ENCODE results near the gene PRKCA.
A peak's percentile ranks its signal among the peaks of the same experiment; 100 is the strongest.

PRKCA gene

DNA sequence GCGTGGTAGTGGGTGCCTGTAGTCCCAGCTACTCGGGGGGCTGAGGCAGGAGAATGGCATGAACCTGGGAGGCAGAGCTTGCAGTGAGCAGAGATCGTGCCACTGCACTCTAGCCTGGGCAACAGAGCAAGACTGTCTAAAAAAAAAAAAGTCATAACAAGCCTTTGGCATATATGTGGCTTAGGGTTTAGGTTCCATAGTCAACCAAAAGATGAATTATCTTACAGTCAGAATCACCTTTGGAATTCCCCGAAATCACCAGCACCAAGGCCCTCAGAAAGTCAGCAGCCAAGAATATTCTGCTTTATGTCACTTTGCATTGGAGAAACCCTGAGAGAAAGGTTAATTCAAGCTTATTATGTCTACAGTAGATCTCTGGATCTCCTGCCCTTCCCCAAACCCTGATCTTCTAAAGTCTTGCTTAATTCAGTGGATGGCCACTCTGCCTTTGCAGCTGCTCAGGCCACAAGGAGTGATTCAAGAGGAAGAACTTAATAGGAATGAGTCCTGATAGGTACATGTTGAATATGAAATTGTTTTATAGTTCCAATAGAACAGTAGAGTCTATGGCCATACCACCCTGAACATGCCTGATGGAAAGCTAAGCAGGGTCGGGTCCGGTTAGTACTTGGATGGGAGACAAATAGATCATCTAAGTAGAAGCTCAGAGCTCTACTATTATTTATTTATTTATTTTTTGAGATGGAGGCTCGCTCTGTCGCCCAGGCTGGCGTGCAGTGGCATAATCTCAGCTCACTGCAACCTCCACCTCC, 336.5 kb downstream of the PRKCA start:
- DNase-seq: no peak

DNA sequence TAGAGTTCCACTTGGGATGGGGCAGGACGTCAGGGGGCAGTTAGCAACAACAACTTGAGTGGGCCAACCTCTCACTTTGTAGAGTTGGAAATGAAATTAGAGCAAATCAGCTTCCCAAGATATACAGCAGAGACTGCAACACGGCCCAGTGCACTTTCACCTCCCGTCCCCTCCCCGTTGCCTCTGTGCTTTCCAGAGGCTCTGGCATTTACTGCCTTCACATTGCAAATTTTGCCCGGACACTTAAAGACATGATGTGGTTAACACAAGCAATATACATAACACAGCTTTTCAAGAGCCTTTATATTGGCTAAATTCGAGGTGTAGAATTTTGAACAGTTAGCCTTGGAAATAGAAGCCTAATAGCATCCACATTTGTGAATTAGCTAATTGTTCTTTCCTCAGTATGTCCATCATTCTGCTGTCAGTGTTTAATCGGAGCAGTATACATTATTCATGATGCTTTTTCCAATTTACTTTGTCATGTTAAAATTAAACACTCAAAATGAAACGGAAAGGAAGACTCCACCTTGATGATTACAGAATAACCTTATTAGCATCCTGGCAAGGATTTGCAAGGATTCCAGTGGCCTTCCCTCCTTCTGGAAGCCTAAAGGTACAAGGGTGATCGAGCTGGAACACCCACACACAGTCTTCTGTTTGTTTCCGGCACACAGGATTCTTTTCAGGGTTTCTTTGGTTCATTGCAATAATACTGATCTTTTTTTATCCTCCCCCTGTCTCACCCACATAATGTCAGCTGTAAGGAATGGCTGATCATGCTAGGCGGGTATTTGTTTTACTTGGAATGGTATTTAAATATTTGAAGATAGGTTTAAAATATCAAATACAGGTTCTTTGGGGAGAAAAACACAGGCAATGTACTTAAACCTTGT, 341.6 kb downstream of the PRKCA start:
- no peak for DNase-seq

DNA sequence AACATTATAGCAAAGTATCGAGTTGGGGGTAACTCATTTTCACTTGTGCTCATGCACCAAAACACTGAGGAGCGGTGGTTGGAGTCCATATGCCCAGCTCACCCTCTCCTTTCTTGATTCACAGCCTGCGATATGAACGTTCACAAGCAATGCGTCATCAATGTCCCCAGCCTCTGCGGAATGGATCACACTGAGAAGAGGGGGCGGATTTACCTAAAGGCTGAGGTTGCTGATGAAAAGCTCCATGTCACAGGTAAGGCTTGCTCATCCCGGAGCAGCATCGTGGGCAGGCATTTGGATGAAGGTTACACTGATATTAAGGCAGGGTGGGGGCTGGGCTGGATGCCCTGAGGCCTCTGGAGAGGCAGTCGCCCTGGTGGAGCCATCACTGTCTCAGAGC, 342.8 kb downstream of the PRKCA start:
- DNase-seq: no peak

DNA sequence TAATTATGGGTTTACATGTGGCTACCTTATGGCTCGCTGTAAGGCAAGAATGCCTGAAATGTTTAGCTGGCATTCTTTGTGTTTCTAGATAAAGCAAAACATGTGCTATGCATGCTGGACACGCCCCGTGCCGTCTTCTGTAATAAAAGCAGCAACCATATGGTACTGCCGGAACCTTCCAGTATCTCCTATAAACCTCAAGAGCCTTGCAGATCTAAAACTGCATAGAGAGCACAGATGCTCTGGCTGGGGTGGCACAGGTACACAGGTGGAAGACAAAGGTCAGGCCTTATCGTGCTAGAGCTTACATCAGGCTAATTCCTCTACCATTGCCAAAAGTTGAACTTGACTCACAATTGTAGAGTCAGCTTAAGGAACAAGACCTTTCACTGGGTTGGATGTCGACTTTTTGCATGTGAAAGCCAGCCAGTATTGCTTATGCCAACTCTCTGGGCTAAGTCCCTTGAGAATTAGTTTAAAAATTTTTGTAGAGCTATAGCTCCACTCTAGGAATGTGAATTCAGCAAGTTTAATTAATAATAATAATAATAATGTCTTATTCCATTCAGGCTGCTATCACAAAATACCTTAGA, 345.1 kb downstream of the PRKCA start:
- DNase-seq: no peak

DNA sequence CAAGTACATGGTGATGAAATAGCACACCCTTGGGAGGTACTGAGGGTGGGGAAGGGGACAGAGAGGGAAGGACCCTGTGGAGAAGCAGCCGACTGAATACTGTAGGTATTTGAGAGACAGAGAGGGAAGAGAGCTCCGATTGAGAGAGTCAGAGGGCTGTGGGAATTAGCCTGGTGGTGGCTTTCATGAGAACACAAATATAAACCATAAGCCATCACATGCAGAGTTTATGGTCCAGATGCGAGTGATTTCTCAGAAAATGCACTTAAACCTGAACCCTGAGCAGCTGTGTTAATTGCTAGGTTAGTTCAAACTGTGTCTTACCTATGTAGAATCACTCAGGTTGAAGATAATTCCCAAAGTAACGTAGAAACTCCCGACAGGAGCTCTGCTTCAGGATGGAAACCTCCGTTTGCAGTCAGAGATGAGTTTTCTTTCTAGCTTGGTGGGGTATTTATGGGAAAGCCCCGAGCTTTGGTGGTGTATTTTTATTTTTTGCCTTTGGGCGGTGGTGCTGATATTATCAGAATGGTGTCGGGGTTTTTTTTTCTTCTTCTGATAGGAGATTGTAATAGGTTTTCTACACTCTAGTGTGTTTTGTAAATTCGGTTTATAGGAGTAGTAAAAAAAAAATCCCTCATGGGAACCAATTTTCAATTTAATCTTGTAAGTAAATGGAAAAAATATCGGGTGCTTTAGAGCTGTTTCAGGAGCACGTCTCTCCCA, 347.6 kb downstream of the PRKCA start:
- DNase-seq: no peak

DNA sequence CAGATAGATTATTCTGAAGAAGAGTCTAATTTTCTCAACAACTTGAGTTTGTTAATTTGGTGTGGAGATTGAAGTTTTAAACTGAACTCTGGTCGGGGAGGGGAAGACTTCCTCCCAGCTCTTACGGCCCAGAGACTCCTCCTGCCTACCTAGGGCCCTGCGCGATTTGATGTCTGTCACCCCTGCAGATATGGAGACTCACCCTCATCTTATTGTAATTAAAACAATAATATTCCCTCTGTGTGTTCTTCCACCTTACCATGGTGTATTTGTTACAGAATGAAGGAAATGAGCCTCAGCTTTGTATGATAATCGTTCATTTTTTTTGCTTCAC, 348.1 kb downstream of the PRKCA start:
- DNase-seq: no peak

DNA sequence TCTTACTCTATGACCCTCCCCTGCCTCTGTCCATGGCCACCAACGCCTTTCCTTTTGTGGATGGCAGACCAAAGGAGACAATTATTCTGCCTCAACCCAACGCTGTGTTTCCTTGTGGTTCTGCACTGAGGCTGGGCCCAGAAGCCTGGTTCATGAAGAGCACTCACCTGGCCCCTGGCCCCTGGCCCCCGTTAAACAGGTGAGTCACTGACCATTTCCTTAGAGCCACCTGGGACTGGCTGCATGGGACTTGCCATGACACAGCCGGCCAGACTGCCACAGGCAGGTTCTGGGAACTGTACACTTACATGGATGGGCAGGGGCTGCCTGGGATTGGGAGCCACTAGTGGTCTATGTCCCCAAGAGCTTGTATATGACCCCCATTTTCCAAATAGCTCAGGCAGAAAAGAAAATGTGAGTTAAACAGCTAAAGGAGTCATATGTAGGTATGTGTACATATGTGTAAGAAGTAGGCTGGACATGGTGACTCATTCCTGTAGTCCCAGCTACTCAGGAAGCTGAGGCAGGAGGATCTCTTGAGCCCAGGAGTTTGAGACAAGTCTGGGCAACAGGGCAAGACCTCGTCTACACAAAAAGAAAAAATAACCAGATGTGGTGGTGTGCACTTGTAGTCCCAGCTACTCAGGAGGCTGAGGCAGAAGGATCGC, 350.6 kb downstream of the PRKCA start:
- DNase-seq: no peak

DNA sequence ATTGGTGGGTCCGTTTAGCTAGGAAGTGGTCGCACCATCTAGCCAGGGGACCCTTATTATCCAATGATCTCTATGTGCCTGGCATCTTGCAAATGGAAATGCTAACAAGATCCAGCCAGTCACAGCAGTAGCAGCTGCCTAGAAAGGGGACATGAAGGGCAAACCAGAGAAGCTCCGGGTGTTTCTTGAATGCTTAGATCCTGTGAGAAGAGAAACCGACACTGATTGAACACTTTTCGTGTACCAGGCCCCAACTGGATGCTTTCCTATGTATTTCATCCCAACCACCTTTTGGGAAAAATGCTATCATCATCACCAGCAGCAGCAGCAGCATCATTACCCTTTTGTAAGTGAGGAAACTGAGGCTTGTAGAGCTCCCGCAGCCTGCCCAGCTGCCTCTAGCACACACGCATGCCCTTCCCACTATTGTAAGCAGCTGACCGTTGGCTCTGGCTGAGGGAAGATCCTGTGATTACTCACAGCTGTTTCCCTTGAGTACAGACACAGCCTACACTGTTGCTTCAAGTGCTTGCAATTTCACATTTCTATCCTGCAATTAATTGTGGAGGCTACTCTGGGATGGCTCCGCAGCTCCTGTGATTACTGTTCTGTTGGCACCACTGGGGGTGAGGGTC, 351.8 kb downstream of the PRKCA start:
- no peak for DNase-seq

DNA sequence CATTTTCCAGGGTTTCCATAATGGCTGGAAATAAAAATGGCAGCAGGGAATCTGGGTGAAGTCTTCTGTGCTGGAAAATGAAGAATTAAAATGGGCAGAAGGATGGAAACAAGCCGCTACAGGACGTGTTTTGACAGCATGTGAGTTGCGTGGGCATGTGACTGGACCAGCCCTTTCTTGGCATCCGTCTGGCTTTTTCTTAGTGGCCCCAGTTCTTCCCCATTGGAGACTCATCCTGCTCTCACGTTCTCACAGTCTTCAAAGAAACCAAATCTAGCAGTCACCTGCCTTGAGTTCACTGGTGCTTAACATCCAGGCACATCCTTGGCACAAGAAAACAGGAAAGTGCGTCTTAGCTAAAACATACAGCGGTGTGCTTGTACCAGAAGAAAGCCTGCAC, 352.4 kb downstream of the PRKCA start:
- no peak for DNase-seq

DNA sequence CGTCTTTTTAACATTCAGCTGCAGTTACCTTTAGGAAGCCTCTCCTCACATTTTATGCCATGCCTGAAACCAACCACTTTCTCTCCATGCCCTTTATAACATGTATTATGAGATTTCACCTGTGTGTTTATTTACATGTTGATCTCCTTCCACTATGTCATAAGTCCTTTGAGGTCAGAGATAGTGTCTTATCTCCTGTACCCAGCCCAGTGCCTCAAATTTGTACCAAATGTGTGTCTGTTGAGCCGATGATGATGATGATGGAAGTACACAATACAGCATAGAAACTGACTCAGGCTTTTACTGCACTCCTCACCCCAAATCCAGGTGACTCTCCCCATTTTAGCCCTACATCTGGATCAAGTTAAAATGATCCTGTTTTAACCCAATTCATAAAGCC, 353.0 kb downstream of the PRKCA start:
- no peak for DNase-seq

DNA sequence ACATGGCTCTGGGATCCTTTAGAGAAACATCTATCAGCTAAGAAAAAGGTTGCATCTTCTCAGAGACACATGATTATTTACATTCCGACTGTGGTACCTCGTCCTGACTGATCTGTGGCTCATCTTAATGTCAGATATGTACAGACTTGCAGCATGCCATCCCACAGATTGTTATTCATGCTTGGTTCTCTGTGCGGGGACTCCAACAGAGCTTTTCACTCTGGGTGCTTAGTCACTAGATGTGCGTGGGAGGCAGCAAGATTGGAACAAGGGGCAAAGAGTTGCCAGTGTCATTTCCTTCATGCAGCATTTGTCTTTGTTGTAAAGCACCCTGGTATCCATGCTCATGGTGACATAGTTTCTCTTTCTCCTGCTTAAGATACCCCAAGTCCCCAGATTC, 353.4 kb downstream of the PRKCA start:
- no peak for DNase-seq

DNA sequence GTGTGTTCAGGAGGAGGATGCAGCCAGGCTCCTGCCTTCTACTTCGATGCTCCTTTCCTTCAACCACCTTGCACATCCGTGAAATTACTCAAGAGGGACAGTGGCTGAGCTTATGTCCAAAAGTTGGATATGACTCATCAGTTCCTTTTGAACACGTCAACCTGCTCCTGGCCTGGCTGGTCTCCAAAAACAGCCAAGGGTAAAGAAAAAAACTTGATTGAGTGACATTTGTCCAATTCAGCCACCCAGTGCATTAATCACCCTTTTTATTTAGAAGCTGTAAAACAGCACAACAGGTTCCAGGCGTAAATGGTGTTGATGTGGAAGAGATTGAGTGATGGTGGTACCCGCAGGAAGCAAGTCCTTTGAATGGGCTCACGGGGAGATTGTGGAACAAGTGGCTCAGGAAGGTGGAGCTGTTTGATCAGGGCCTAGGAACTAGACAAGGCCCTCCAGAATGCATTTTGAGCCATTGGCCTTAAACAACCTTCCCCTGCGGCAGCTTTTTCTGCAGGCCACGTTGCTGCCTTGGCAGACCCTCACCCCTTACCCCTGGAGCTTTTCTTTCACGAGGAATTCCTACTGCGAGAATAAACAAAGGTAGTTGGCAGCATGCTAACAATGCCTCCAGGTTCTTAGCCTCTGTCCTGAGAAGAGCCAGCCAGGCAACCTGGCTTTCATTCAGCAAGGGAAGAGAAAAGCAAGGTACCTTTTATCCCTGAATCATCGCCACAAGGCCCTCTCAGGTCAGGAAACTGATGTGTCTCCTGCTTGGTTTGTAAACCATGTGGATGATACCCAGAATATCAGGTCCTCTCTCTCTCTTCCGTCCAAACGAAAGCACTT, 359.2 kb downstream of the PRKCA start:
- DNase-seq: no peak

DNA sequence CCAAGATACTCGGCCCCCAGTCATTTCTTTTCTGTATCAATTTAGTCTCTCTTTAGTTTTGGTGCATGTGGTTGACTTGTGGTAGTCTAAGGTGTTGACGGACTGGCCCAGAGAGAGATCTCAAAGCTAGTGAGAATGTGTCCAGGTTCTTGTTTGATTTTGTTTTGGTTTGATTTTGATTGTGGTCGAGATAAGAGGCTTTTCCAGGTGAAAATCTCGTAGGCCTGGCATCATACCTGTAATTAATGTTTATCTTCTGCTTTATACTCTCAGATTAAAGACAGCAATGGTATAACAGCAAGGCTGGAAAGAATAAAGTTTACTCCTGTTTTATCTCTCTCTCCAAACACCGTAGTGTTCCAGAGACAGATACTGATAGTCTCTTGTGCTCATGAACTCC, 360.1 kb downstream of the PRKCA start:
- DNase-seq: no peak

DNA sequence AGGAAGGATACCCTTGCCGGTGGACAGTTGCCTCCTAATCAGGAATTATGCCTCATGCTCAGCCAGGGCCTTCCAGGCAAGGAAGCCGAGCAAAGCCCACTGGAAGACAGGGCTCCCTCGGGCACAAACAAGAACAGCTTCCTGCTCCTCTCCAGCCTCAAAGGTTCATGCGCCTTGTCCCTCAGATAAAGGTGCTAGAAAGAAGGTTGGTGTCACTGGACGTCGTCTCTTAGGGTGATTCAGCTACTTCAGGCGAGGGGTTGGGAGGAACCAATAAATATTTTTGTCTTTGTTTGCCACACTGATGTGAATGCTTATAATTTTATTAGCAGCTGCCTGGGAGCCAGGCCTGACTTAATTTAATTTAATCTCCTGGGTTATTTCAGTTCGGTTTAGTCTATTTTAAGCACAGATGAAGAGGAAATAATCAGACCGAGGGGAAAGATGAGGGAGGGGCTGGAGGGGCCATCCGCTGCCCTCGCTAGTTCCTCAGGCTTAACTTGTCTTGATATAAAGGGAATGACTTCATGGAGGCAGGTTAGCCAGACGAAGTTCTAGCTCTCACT, 360.7 kb downstream of the PRKCA start:
- no peak for DNase-seq

DNA sequence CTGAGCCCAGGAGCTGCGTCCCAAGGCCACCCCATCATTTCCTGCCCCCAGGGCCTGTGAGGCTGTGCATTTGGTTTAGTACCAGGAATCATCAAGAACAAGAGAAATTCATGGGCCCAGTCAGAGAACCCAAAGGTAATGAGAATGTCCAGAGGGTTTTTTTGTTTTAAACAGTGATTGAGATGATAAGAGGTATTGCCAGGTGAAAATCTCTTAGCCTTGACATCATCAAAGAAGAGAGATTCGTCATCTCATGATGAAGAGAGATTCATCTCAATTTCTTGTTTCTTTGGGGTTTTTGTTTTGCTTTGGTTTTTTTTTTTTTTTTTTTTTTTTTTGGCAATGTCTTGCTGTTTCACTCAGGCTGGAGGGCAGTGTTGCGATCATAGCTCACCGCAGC, 361.9 kb downstream of the PRKCA start:
- no peak for DNase-seq

DNA sequence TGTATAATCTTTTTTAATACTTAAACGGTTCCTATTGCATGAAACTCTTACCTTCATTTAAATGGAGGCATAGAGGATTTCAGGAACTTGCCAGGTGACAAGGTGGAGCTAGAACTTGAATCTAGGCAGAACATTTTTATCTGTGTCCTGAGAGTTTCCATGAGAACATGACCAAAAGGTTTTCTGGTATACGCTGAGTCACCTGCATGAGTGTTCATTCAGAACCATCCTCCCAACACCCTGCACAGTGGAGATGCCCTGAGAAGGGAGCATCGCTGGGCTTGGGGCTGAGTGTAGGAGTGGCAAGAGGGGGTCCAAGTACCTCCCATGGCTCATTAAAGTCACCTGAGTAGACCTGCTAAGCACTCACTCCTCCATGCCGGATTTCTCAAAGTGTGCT, 362.8 kb downstream of the PRKCA start:
- no peak for DNase-seq

DNA sequence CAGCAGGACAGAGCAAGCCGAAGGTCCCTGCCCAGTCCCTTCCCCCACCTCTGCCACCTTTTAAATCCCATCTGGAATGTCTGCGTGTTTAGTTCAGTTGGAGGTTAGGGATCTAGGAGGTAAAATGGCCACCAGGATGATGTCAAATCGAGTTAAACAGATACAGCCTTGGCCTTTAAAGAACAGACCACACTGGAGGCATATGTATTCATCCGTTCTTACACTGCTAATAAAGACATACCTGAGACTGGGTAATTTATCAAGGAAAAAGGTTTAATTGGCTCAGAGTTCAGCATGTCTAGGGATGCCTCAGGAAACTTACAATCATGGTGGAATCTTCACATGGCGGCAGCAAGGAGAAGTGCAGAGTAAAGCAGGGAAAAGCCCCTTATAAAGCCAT, 364.7 kb downstream of the PRKCA start:
- no peak for DNase-seq

DNA sequence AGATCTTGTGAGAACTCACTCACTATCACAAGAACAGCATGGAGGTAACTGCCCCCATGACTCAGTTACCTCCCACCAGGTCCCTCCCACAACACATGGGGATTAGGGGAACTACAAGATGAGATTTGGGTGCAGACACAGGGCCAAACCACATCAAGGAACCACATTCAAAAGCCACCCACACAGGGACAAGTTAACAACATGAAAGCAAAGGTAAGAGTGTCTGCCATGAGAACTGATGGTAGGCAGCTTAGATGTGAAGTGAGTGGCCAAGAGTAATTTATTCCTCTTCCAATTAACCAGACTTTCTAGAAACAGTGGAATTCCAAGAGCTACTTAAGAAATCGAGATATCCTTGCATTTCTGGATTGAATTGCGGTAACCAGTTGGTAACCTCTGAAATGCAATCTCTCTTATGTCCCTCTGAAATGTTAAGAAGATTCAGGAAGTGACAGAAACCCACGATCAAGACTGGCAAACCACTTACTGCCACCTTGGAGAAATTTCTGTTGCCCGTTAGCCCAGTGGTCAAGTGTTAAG, 365.1 kb downstream of the PRKCA start:
- peak; percentile 56 for DNase-seq

DNA sequence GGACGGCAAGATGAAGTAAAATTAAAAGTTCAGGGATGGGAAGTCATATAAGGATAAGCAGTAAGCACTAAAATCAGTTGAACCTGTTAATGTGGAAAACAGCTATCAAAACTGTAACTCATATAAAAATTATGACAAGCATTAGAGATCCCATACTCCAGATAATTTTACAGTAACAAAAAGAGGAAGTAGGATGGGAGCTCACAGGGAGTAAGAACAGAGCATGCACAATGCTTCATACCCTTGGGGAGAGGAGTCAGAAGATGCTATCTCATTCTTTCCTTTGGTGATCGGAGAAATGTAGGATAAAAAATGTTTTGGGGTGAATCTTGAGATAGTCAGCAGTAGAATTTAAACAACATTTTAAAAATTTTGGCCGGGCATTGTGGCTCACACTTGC, 367.8 kb downstream of the PRKCA start:
- DNase-seq: no peak

DNA sequence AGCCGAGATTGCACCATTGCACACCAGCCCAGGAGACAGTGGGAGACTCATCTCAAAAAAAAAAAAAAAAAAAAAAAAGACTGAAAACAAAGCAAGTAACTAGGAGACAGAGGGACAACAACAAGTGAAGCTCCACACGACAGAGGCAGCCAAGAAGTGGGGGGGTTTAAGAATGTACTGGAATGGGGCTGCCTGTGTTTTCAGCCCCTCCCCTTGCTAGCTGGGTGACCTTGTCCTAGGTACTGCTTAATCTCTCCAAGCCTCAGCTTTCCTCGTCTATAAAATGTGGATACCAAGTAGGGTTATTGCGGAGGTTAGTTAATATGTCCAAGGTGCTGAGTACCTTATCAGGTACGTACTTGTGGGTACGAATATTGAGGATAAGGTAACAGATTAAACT, 368.7 kb downstream of the PRKCA start:
- DNase-seq: no peak
